Measurements from ENCODE around the gene SMOC2.

Gene SMOC2

DNA sequence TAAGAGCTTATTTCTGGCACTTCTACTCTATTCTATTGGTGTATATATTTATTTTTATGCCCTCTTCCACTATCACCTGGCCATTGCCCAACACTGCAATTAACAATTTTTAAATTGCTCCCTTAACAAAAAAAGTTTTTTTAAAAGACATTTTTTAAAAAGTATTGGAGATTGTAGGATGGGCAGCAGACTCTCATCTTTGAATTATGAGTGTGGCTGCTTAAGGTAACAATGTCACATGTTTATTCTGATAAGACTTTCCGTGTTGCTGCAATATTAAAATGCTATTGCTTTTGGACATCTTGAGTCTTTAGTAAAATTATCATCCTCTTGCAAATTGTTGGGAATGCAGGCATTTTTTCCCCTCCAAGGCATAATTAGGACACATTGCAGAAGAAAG is 31.4 kb downstream of the SMOC2 start:
- no peak for TF ChIP-seq CTCF (IDR thresholded peaks at IDR 0.05; ENCODE audit: low read depth, low read length)
- Histone ChIP-seq H3K9me3 (no peaks in the 10 kb centered on the region), H3K36me3 (no peaks in the 10 kb centered on the region), H3K4me3 (ENCODE audit: low read depth, low read length) (no peak overlapping the region), H3K4me1 (no peaks in the 10 kb centered on the region), H3K27me3 (no peaks in the 10 kb centered on the region; the same call in 1 of the 2 replicates)
- DNase-seq, result no peak

DNA sequence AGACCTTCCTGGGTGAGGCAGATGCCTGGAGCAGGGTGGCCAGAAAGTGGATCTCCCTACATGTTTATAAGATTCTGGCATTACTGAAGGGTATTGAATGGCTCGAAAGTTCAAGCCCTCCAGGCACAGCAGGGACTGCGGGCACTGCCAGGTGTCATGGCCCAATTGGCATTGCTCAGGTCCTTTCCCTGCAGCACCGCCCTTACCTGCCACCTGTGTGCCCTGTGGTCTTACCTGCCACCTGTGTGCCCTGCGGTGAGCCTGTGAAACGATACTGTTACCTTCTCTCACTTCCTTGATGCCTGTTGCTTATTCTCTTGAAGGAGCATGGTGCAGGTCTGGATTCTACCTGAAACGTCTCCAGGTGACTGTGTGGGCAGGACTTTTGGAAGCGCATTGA is 32.2 kb downstream of the SMOC2 start:
- H3K4me1 ChIP-seq, result no peaks in the 10 kb centered on the region
- no peaks in the 10 kb centered on the region for H3K9me3 ChIP-seq
- TF ChIP-seq CTCF (IDR thresholded peaks at IDR 0.05; ENCODE audit: low read depth, low read length), result no peak
- no peak overlapping the region for H3K4me3 ChIP-seq (ENCODE audit: low read depth, low read length)
- H3K27me3 ChIP-seq, result no peaks in the 10 kb centered on the region; the same call in 1 of the 2 replicates
- DNase-seq, result no peak
- no peaks in the 10 kb centered on the region for H3K36me3 ChIP-seq

GRCh38 chr6:168475188-168476013 is 34.4 kb downstream of the SMOC2 start:
- H3K4me1 ChIP-seq, result no peaks in the 10 kb centered on the region
- no peak overlapping the region for H3K4me3 ChIP-seq (ENCODE audit: low read depth, low read length)
- H3K36me3 ChIP-seq, result no peaks in the 10 kb centered on the region
- H3K27me3 ChIP-seq, result no peaks in the 10 kb centered on the region; the same call in 1 of the 2 replicates
- DNase-seq, result no peak
- H3K9me3 ChIP-seq, result no peaks in the 10 kb centered on the region
- TF ChIP-seq CTCF (IDR thresholded peaks at IDR 0.05; ENCODE audit: low read depth, low read length), result no peak

DNA sequence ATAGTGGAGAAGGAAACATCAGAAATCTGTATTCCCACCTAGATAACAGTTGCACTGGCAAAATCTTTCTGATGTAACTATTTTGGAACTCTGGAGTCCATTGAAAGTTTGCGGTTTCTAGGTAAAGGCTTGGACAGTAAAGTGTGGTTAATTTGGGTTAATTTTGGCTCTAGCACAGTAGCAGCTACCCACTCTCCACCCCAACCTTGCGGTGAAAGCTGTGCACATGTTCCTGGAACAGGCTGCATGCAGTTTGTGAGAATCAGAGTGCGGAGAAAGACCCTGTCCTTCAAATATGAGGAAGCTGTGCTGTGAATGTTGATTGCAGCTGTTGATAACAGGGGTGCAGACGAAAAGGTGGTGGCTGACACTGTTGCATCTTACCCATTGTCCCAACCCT is 38.4 kb downstream of the SMOC2 start:
- no peak for DNase-seq
- Histone ChIP-seq H3K27me3 (no peaks in the 10 kb centered on the region; the same call in 1 of the 2 replicates), H3K4me3 (ENCODE audit: low read depth, low read length) (no peak overlapping the region), H3K36me3 (no peaks in the 10 kb centered on the region), H3K4me1 (no peaks in the 10 kb centered on the region), H3K9me3 (no peaks in the 10 kb centered on the region)
- no peak for TF ChIP-seq CTCF (IDR thresholded peaks at IDR 0.05; ENCODE audit: low read depth, low read length)

DNA sequence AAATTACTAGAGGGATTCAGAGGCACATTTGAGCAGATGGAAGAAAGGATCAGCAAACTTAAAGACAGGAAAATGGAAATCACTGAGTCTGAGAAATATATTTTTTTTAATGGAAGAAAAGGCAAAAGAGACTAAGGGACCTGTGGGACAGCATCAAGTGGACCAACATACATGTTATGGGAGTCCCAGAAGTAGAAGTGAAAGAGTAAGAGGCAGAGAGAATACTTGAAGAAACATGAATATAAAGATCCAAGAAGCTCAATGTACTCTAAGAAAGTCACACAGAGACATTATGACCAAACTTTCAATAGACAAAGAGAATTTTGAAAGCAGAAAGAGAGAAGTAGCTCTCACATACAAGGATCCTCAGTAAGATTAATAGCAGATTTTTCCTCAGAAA is 39.5 kb downstream of the SMOC2 start:
- H3K4me1 ChIP-seq, result no peaks in the 10 kb centered on the region
- DNase-seq, result no peak
- H3K4me3 ChIP-seq (ENCODE audit: low read depth, low read length), result no peak overlapping the region
- no peak for TF ChIP-seq CTCF (IDR thresholded peaks at IDR 0.05; ENCODE audit: low read depth, low read length)
- no peaks in the 10 kb centered on the region for H3K36me3 ChIP-seq
- H3K27me3 ChIP-seq, result no peaks in the 10 kb centered on the region
- no peaks in the 10 kb centered on the region for H3K9me3 ChIP-seq

DNA sequence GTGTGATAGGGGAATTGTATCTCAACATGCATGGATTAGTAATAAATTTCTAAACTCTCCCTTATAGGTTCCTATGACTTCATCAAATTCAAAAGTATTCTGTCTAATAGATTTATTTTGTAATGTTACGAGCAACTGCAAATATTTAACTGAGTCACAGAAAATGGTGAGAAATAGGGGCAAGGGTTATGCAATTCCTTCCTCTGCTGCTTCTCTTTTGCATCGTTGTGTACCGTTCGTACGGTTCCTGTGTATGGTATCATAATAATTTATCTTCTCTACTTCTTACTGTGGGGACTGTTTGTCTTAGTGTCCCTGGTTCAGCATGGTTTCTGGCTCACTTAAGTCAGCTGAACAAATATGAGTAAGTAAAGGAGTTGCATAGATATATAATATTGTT is 44.8 kb downstream of the SMOC2 start:
- H3K9me3 ChIP-seq, result no peaks in the 10 kb centered on the region
- TF ChIP-seq CTCF (IDR thresholded peaks at IDR 0.05; ENCODE audit: low read depth, low read length), result no peak
- DNase-seq, result no peak
- no peak overlapping the region for H3K4me3 ChIP-seq (ENCODE audit: low read depth, low read length)
- no peaks in the 10 kb centered on the region for H3K27me3 ChIP-seq
- H3K36me3 ChIP-seq, result no peaks in the 10 kb centered on the region
- H3K4me1 ChIP-seq, result no peaks in the 10 kb centered on the region

Measured in BE2C (cell line).